K562 (cell line): ENCODE data around the gene CALHM1. TPM values are rescaled to one million over a fixed set of nuclear protein-coding genes. Genes with fewer than 3 reads are reported as not detected.

Source experiments
- ATAC-seq: fragments of 200-7000 bp; cut with Tn5 transposase; 3 replicates; pipeline ENCODE4 v1.9.1; 2020; ENCODE audit warnings: moderate library complexity
- BruUV-seq: library from RNA; stranded (reverse); fragments of 400-500 nt; replicated peaks from 2 replicates; lab custom pipeline; 2021; lab: Mats Ljungman, UMichigan
- CTCF ChIA-PET: fragments of 300-600 bp; formaldehyde crosslinking; extraction: SDS; loops from one replicate; lab custom pipeline; 2021; ENCODE audit warnings: low intra/inter-chr PET ratio; lab: Yijun Ruan, JAX
- POLR2A ChIA-PET: fragments of 300-600, 350-650 bp; sonication (Branson Sonifier 250); formaldehyde crosslinking; extraction: SDS; loops from one replicate; lab custom pipeline; 2021; ENCODE audit warnings: antibody characterized with exemption, inconsistent platforms; lab: Yijun Ruan, JAX
- DNase-seq, 4 experiments: peaks; one replicate each; pipeline versions ENCODE4 v3.0.0 to v3.0.0-alpha.2; 2011 to 2018; ENCODE audit warnings: low spot score in 3 of 4, mixed read lengths in 3 of 4; ENCODE audit errors: extremely low read depth in 1 of 4
- FAIRE-seq: peaks from 2 replicates; lab custom pipeline; 2011; peaks lifted over from hg19 to GRCh38; lab: Jason Lieb, UNC
- H2AFZ ChIP-seq: 2 replicates; pipeline ENCODE4 v1.6.0; 2011; ENCODE audit warnings: low read depth, low read length, control low read depth, inconsistent platforms
- H3K27ac ChIP-seq: fragments of 200-600 bp; 3 replicates; pipeline ENCODE4 v1.8.0; 2011; ENCODE audit warnings: low read depth, mild to moderate bottlenecking, control low read depth, inconsistent platforms, low read length, moderate library complexity, mixed read lengths; ENCODE audit errors: extremely low read depth
- H3K27me3 ChIP-seq, 2 experiments: fragments of 300-600 bp in 1 of 2; 2 replicates in 1 of 2; 3 replicates in 1 of 2; pipeline versions ENCODE4 v1.6.0 to v1.8.0; 2011; ENCODE audit warnings: inconsistent platforms in 2 of 2, low read length in 2 of 2, mild to moderate bottlenecking in 1 of 2, mixed read lengths in 1 of 2, moderate library complexity in 1 of 2; ENCODE audit not compliant: control insufficient read depth in 2 of 2, insufficient read depth in 2 of 2
- H3K36me3 ChIP-seq: fragments of 300-600 bp; 3 replicates; pipeline ENCODE4 v1.8.0; 2011; ENCODE audit warnings: mild to moderate bottlenecking, low read length, inconsistent platforms; ENCODE audit not compliant: control insufficient read depth, insufficient read depth
- H3K4me1 ChIP-seq, 2 experiments: fragments of 200-600 bp in 1 of 2; replicated peaks in 1 of 2; 2 replicates in 1 of 2; 3 replicates in 1 of 2; pipeline versions ENCODE4 v1.5.1 to v1.8.0; 2011; ENCODE audit warnings: inconsistent platforms in 2 of 2, low read length in 2 of 2, mild to moderate bottlenecking in 1 of 2, mixed read lengths in 1 of 2, moderate library complexity in 1 of 2; ENCODE audit not compliant: control insufficient read depth in 2 of 2, insufficient read depth in 2 of 2
- H3K4me2 ChIP-seq: 2 replicates; pipeline ENCODE4 v1.6.1; 2011; ENCODE audit warnings: low read length, control low read depth, inconsistent platforms, mixed read lengths; ENCODE audit not compliant: insufficient read depth
- H3K4me3 ChIP-seq: fragments of 200-600 bp; sonication (generic), shearing (Covaris generic); 2 replicates; pipeline ENCODE4 v1.5.1; 2016; ENCODE audit warnings: control low read depth, inconsistent platforms
- H3K79me2 ChIP-seq: fragments of 200-600 bp; 3 replicates; pipeline ENCODE4 v1.8.0; 2011; ENCODE audit warnings: low read length, inconsistent platforms; ENCODE audit not compliant: control insufficient read depth, insufficient read depth
- H3K9ac ChIP-seq, 2 experiments: 2 replicates each; pipeline versions ENCODE4 v1.6.0 to v1.6.1; 2011; ENCODE audit warnings: low read depth in 2 of 2, low read length in 2 of 2, control low read depth in 1 of 2, inconsistent platforms in 1 of 2, mild to moderate bottlenecking in 1 of 2, mixed read lengths in 1 of 2; ENCODE audit not compliant: insufficient read depth in 1 of 2
- H3K9me1 ChIP-seq: one replicate; pipeline ENCODE4 v1.6.0; 2011; ENCODE audit warnings: inconsistent platforms, mild to moderate bottlenecking, low read length, moderate library complexity; ENCODE audit not compliant: control insufficient read depth, insufficient read depth
- H3K9me3 ChIP-seq: replicated peaks from 2 replicates; pipeline ENCODE4 v1.5.1; 2011; ENCODE audit warnings: low read depth, low read length, inconsistent platforms; ENCODE audit not compliant: control insufficient read depth, insufficient read depth
- H4K20me1 ChIP-seq: replicated peaks from 2 replicates; pipeline ENCODE4 v1.6.1; 2011; ENCODE audit warnings: low read length, inconsistent platforms, mixed read lengths; ENCODE audit not compliant: control insufficient read depth, insufficient read depth
- BRF2 ChIP-seq: IDR thresholded peaks from 3 replicates; pipeline ENCODE4 v1.6.1; 2011; ENCODE audit warnings: borderline replicate concordance, mild to moderate bottlenecking; ENCODE audit not compliant: insufficient read length, insufficient read depth
- CHD4 ChIP-seq: fragments of 200-600 bp; sonication (generic); IDR thresholded peaks from 3 replicates; pipeline ENCODE4 v1.6.1; 2012; ENCODE audit warnings: low read depth, mild to moderate bottlenecking, mixed read lengths, low read length, inconsistent platforms; ENCODE audit not compliant: insufficient read depth, insufficient replicate concordance, poor library complexity, severe bottlenecking
- CSDE1 ChIP-seq, 2 experiments: fragments of 450-650 bp; IDR thresholded peaks; 2 replicates each; pipeline ENCODE4 v1.6.1; 2016; ENCODE audit warnings: mild to moderate bottlenecking in 1 of 2
- GATAD2A ChIP-seq: fragments of 450-650 bp; IDR thresholded peaks from 2 replicates; pipeline ENCODE4 v1.6.1; 2017
- MTF1 ChIP-seq: fragments of 250-450 bp; sonication (Bioruptor Pico); IDR thresholded peaks from 2 replicates; pipeline ENCODE4 v1.9.0; 2021; ENCODE audit warnings: moderate library complexity, mild to moderate bottlenecking, inconsistent platforms, borderline replicate concordance
- RB1 ChIP-seq: fragments of 450-650 bp; IDR thresholded peaks from 2 replicates; pipeline ENCODE4 v1.6.1; 2017; ENCODE audit warnings: low read depth, mild to moderate bottlenecking
- TBP ChIP-seq: optimal IDR thresholded peaks from 2 replicates; pipeline ENCODE3; 2011; ENCODE audit warnings: low read depth, low read length, improper control_type of control experiment
- TCF7L2 ChIP-seq: fragments of 150-350 bp; IDR thresholded peaks from 2 replicates; pipeline ENCODE4 v1.6.1; 2016; ENCODE audit warnings: low read depth, mild to moderate bottlenecking, low read length, moderate library complexity
- TRIM24 ChIP-seq, 2 experiments: fragments of 450-650 bp; IDR thresholded peaks; 2 replicates each; pipeline ENCODE4 v1.6.1; 2016
- ZNF655 ChIP-seq: fragments of 250-450 bp; sonication (Bioruptor Pico); IDR thresholded peaks from 2 replicates; pipeline ENCODE4 v1.5.0; 2021
- WGBS: fragments of 100-300 bp; shearing (Covaris generic); methylation state at CpG from one replicate; pipeline ENCODE4 v1.1.6; 2016; ENCODE audit warnings: low coverage, mixed read lengths; ENCODE audit not compliant: insufficient coverage; ENCODE audit errors: missing lambda C conversion rate; 5-methylcytosine and 5-hydroxymethylcytosine counted together
- in situ Hi-C: fragments of 300-500 bp; cut with MboI; formaldehyde crosslinking; loops from 4 replicates; pipeline ENCODE4 v1.15.0; 2018; ENCODE audit warnings: inconsistent platforms, mixed read lengths
- intact Hi-C: fragments of 100-400 bp; cut with micrococcal nuclease; formaldehyde crosslinking; loops from 2 replicates; pipeline ENCODE4 v1.14.2; 2022
- polyA plus RNA-seq, 8 experiments: library from polyadenylated mRNA; depleted of rRNA in 4 of 8; stranded (reverse) in 5 of 8; unstranded in 3 of 8; fragments of >200 nt; fragmentation: Nextera tagmentation in 2 of 8; fragmentation: Illumina TruSeq in 1 of 8; extraction: Ambion mirVana in 2 of 8; extraction: Trizol in 1 of 8; gene quantifications; 2 replicates each; pipeline versions ENCODE4 v1.2.1 to v1.2.3, GENCODE V29; 2011 to 2014; ENCODE audit warnings: inconsistent platforms in 1 of 8, missing spikeins in 1 of 8
- total RNA-seq, 7 experiments: library from RNA; depleted of rRNA in 6 of 7; stranded (reverse); fragments of >200 nt in 6 of 7; fragmentation: Illumina TruSeq in 2 of 7; extraction: Trizol in 2 of 7; gene quantifications; 2 replicates each; pipeline versions ENCODE4 v1.2.1 to v1.2.3, GENCODE V29; 2011 to 2021; ENCODE audit warnings: low replicate concordance in 1 of 7

Gene CALHM1
- total and polyA plus RNA-seq, 9 of the 15 experiments (the other 6 are each of a cell fraction or from before 2014, with no cell fraction given), result 0.03 TPM; not detected in 8

- POLR2A ChIA-PET, result no interaction called here
- Histone ChIP-seq H3K9ac (no peak overlapping the region), H3K9me1 (no peaks in the 10 kb centered on the region), H3K79me2 (no peaks in the 10 kb centered on the region), H3K27ac (no peak overlapping the region), H2AFZ (no peak overlapping the region), H3K36me3 (peaks cover 90% of the 10 kb centered on the region), H3K4me3 (no peak overlapping the region), H3K9me3 (no peaks in the 10 kb centered on the region), H3K27me3 (no peaks in the 10 kb centered on the region), H3K4me2 (no peak overlapping the region), H3K4me1 (no peaks in the 10 kb centered on the region), H4K20me1 (no peaks in the 10 kb centered on the region)
- ATAC-seq (no peak), FAIRE-seq (no peak), DNase-seq (no peak)
- CTCF ChIA-PET, result no interaction called here
- 79% methylated on average over 7 of the region's 8 CpGs for WGBS
- intact Hi-C loops, result loop anchor here (10.0 kb wide), 1 partner anchor 149 kb away; no protein-coding TSS in a partner anchor
- no peak for TF ChIP-seq CSDE1 (IDR thresholded peaks at IDR 0.05)
- TF ChIP-seq TBP, result no peak
- no peak for TF ChIP-seq TRIM24 (IDR thresholded peaks at IDR 0.05)
- no peak for TF ChIP-seq MTF1
- TF ChIP-seq ZNF655 (CRISPR knock-in tag), result no peak
- no peak for TF ChIP-seq BRF2
- no peak for TF ChIP-seq GATAD2A
- TF ChIP-seq TCF7L2, result no peak
- TF ChIP-seq RB1, result no peak
- no peak for TF ChIP-seq CHD4
- in situ Hi-C loops, result no loop called here
- BruUV-seq, result no TSS peak
Measured at GRCh38 chr10:103415581-103415980, 43.1 kb downstream of the CALHM1 start.
